ENCODE results near the gene C17orf67. TPM values are rescaled to one million over a fixed set of nuclear protein-coding genes. Genes with fewer than 3 reads are reported as not detected.

C17orf67 gene
- total and polyA plus RNA-seq, 10 of the 15 experiments (the other 5 are each of a cell fraction or from before 2014, with no cell fraction given): 0.24 to 3.3 (median 0.89) TPM

- no peak overlapping the region for H3K27ac ChIP-seq (ENCODE audit: control insufficient read depth, insufficient read depth)
- H3K9me3 ChIP-seq (replicated peaks; ENCODE audit: control insufficient read depth, insufficient read depth, low read length): no peaks in the 10 kb centered on the region
- no peaks in the 10 kb centered on the region for H3K4me1 ChIP-seq (ENCODE audit: control insufficient read depth, insufficient read depth, low read length)
- no TSS peak for BruUV-seq (replicated peaks)
- no peak overlapping the region for H2AFZ ChIP-seq (ENCODE audit: control insufficient read depth, low read depth, low read length)
- CTCF ChIA-PET: interaction anchor here (0.7 to 1.1 kb wide), 3 partner anchors 13 to 57 kb away, joined by 3 read pairs; no protein-coding TSS in a partner anchor
- 69% methylated on average over 7 of the region's 7 CpGs for WGBS (ENCODE audit: insufficient coverage, insufficient replicate concordance, low lambda C conversion rate, missing lambda C conversion rate)
- in situ Hi-C loops (cut with MboI): no loop called here
- POLR2A ChIA-PET: interaction anchor here (0.6 kb wide), 1 partner anchor 50 kb away, joined by 3 read pairs; no protein-coding TSS in a partner anchor
- SMC1A ChIA-PET (ENCODE audit: uncharacterized antibody, unreplicated experiment): interaction anchor here (1.5 kb wide), 1 partner anchor 10 kb away, joined by 3 read pairs; no protein-coding TSS in a partner anchor
- no peak overlapping the region for H3K4me2 ChIP-seq (ENCODE audit: control insufficient read depth, insufficient read depth)
- DNase-seq (ENCODE audit: low read depth, low spot score) (no peak), ATAC-seq (no peak), FAIRE-seq (no peak)
- RAD21 ChIA-PET (ENCODE audit: unreplicated experiment): no interaction called here
- no peaks in the 10 kb centered on the region for H3K27me3 ChIP-seq (replicated peaks in 1 of 2; ENCODE audit: control insufficient read depth in 2 of 2, insufficient read depth in 2 of 2, low read length in 1 of 2)
- TF ChIP-seq CBFB (IDR thresholded peaks at IDR 0.05; ENCODE audit: low read depth) (no peak), ZBED1 (IDR thresholded peaks at IDR 0.05; ENCODE audit: borderline replicate concordance) (no peak), HCFC1 (IDR thresholded peaks at IDR 0.05; ENCODE audit: low read length) (no peak), IRF4 (IDR thresholded peaks at IDR 0.05; ENCODE audit: low read depth, low read length) (no peak), NR2C1 (IDR thresholded peaks at IDR 0.05) (no peak), MTA2 (IDR thresholded peaks at IDR 0.05; ENCODE audit: low read depth) (no peak)
- intact Hi-C loops (cut with micrococcal nuclease; ENCODE audit: unreplicated experiment): no loop called here
- H3K36me3 ChIP-seq (ENCODE audit: control insufficient read depth in 2 of 2, insufficient read depth in 2 of 2, low read length in 1 of 2): no peaks in the 10 kb centered on the region
- H3K4me3 ChIP-seq: no peak overlapping the region
- no peaks in the 10 kb centered on the region for H4K20me1 ChIP-seq (ENCODE audit: control insufficient read depth, insufficient read depth)
- H3K79me2 ChIP-seq (ENCODE audit: control insufficient read depth, insufficient read depth, low read length): no peaks in the 10 kb centered on the region
- H3K9ac ChIP-seq (ENCODE audit: control insufficient read depth, insufficient read depth, low read length): no peak overlapping the region
Observed at GRCh38 chr17:56876766-56877179, 43.1 kb upstream of the C17orf67 start.

DNA sequence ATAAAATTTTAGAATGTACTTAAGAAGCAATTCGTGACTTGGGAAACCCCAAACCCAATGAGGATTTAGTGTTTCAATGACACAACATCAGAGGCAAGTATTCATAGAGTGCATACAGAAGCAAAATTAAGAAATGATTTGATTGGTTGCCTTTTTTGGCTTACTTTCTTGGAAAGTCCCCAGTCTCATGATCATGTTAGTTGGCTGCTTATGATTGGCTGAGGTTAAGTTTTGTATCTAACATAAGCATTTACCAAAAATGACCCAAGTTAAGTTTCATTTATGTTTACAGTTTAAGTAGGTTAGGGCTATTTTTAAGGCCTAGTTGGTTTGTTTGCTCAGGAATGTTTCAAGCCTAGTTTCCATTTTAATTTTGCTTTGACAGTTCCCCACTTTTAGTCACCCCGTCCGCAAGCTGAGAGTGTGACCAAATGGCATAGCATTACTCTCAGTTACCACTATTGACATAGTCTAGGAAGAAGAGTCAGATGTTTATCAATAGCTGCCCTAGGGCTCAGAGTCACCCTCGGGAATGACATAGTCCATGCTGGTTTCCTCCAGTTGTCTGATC is 36.4 kb upstream of the C17orf67 start:
- intact Hi-C loops (cut with micrococcal nuclease; ENCODE audit: unreplicated experiment) (no loop called here), in situ Hi-C loops (cut with MboI) (no loop called here)
- H3K4me3 ChIP-seq: no peak overlapping the region
- no peak overlapping the region for H2AFZ ChIP-seq (ENCODE audit: control insufficient read depth, low read depth, low read length)
- ChIA-PET POLR2A (no interaction called here), RAD21 (ENCODE audit: unreplicated experiment) (interaction anchor here (0.8 to 3.2 kb wide), 2 partner anchors 19 to 33 kb away, joined by 3 to 10 read pairs; no protein-coding TSS in a partner anchor), SMC1A (ENCODE audit: uncharacterized antibody, unreplicated experiment) (interaction anchor here (0.9 to 2.0 kb wide), 6 partner anchors 19 to 50 kb away, joined by 3 to 5 read pairs (median 4); no protein-coding TSS in a partner anchor), CTCF (interaction anchor here (0.7 to 2.2 kb wide), 5 partner anchors 21 to 69 kb away, joined by 3 to 7 read pairs (median 4); partner anchors contain the start of genes C17orf67 and DGKE)
- ATAC-seq (peak; percentile 88), FAIRE-seq (peak; percentile 83), DNase-seq (ENCODE audit: low read depth, low spot score) (peak; percentile 75)
- H3K36me3 ChIP-seq (ENCODE audit: control insufficient read depth in 2 of 2, insufficient read depth in 2 of 2, low read length in 1 of 2): no peaks in the 10 kb centered on the region; a peak in 1 of 4 replicates
- WGBS (ENCODE audit: insufficient coverage, insufficient replicate concordance, low lambda C conversion rate, missing lambda C conversion rate): 13% methylated on average over 4 of the region's 4 CpGs
- no peak overlapping the region; the same call in 1 of the 2 replicates for H3K4me2 ChIP-seq (ENCODE audit: control insufficient read depth, insufficient read depth)
- H3K9me3 ChIP-seq (replicated peaks; ENCODE audit: control insufficient read depth, insufficient read depth, low read length): peaks cover 10% of the 10 kb centered on the region
- H3K79me2 ChIP-seq (ENCODE audit: control insufficient read depth, insufficient read depth, low read length): no peaks in the 10 kb centered on the region
- H3K9ac ChIP-seq (ENCODE audit: control insufficient read depth, insufficient read depth, low read length): no peak overlapping the region
- no peaks in the 10 kb centered on the region for H4K20me1 ChIP-seq (ENCODE audit: control insufficient read depth, insufficient read depth)
- H3K27me3 ChIP-seq (replicated peaks in 1 of 2; ENCODE audit: control insufficient read depth in 2 of 2, insufficient read depth in 2 of 2, low read length in 1 of 2): no peaks in the 10 kb centered on the region
- H3K4me1 ChIP-seq (ENCODE audit: control insufficient read depth, insufficient read depth, low read length): peaks cover 9% of the 10 kb centered on the region
- H3K27ac ChIP-seq (ENCODE audit: control insufficient read depth, insufficient read depth): peak overlapping the region; percentile 82
- no TSS peak for BruUV-seq (replicated peaks)
- TF ChIP-seq, protein P1, sequence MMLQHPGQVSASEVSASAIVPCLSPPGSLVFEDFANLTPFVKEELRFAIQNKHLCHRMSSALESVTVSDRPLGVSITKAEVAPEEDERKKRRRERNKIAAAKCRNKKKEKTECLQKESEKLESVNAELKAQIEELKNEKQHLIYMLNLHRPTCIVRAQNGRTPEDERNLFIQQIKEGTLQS (IDR thresholded peaks at IDR 0.05; ENCODE audit: borderline replicate concordance, extremely low read depth, low read depth, low read length): no peak
- TF ChIP-seq PAX5 (IDR thresholded peaks at IDR 0.05; ENCODE audit: borderline replicate concordance, low read depth, low read length): no peak
- no peak for TF ChIP-seq ELK1 (IDR thresholded peaks at IDR 0.05; ENCODE audit: low read depth, low read length)
- no peak for TF ChIP-seq NBN (IDR thresholded peaks at IDR 0.05)
- no peak for TF ChIP-seq TCF3 (IDR thresholded peaks at IDR 0.05; ENCODE audit: borderline replicate concordance, insufficient read depth, low read depth, low read length)
- TF ChIP-seq EGR1 (IDR thresholded peaks at IDR 0.05; ENCODE audit: borderline replicate concordance in 1 of 2, low read depth in 2 of 2, low read length in 2 of 2): no peak
- no peak for TF ChIP-seq PKNOX1 (IDR thresholded peaks at IDR 0.05)
- TF ChIP-seq BCL11A (IDR thresholded peaks at IDR 0.05; ENCODE audit: low read depth, low read length): no peak
- no peak for TF ChIP-seq SP1 (IDR thresholded peaks at IDR 0.05; ENCODE audit: low read depth, low read length)
- TF ChIP-seq FOXM1 (IDR thresholded peaks at IDR 0.05; ENCODE audit: low read depth, low read length): no peak
- no peak for TF ChIP-seq SRF (IDR thresholded peaks at IDR 0.05; ENCODE audit: low read depth in 2 of 2, low read length in 2 of 2)
